PC-9 (cell line): ENCODE measurements around the gene FTO. TPM values are rescaled to one million over a fixed set of nuclear protein-coding genes. Genes with fewer than 3 reads are reported as not detected.

Source experiments
- BruUV-seq: library from RNA; stranded (reverse); fragments of 400-500 nt; replicated peaks from 2 replicates; lab custom pipeline; 2021; lab: Mats Ljungman, UMichigan
- CTCF ChIA-PET: fragments of 300-600 bp; sonication (Branson Sonifier 250); formaldehyde crosslinking; loops from one replicate; lab custom pipeline; 2022; ENCODE audit warnings: antibody characterized with exemption; lab: Charles Lee
- POLR2A ChIA-PET: fragments of 300-600 bp; sonication (Branson Sonifier 250); formaldehyde crosslinking; loops from one replicate; lab custom pipeline; 2022; ENCODE audit warnings: antibody characterized with exemption; ENCODE audit not compliant: unreplicated experiment; lab: Charles Lee
- DNase-seq, 2 experiments: peaks; one replicate each; pipeline versions ENCODE4 v3.0.0 to v3.0.0-alpha.2; 2015 to 2022; ENCODE audit warnings: mixed read lengths in 1 of 2
- H2AFZ ChIP-seq: fragments of 200-600 bp; sonication (generic); 2 replicates; pipeline ENCODE4 v1.8.1; 2017; ENCODE audit warnings: antibody characterized with exemption
- H3F3A ChIP-seq: fragments of 200-600 bp; sonication (generic); 2 replicates; pipeline ENCODE4 v1.8.1; 2017; ENCODE audit warnings: antibody characterized with exemption, mild to moderate bottlenecking, low read depth; ENCODE audit not compliant: insufficient read depth
- H3K27ac ChIP-seq: fragments of 200-600 bp; sonication (generic); 2 replicates; pipeline ENCODE4 v1.6.1; 2016; ENCODE audit warnings: mixed run types
- H3K27me3 ChIP-seq: fragments of 200-600 bp; sonication (generic); 2 replicates; pipeline ENCODE4 v1.6.1; 2016; ENCODE audit warnings: low read depth, mixed run types; ENCODE audit not compliant: insufficient read depth
- H3K36me3 ChIP-seq: fragments of 200-600 bp; sonication (generic); 2 replicates; pipeline ENCODE4 v1.6.1; 2016; ENCODE audit warnings: low read depth, mixed run types
- H3K4me1 ChIP-seq: fragments of 200-600 bp; sonication (generic); replicated peaks from 2 replicates; pipeline ENCODE4 v1.6.1; 2016; ENCODE audit warnings: mixed run types; ENCODE audit not compliant: insufficient read depth
- H3K4me2 ChIP-seq: fragments of 200-600 bp; sonication (generic); 2 replicates; pipeline ENCODE4 v1.6.1; 2017; ENCODE audit warnings: mixed run types
- H3K4me3 ChIP-seq: fragments of 200-600 bp; sonication (generic); 2 replicates; pipeline ENCODE4 v1.6.1; 2016; ENCODE audit warnings: mixed run types
- H3K79me2 ChIP-seq: fragments of 200-600 bp; sonication (generic); 2 replicates; pipeline ENCODE4 v1.6.1; 2017; ENCODE audit warnings: low read depth, mixed run types
- H3K9me2 ChIP-seq: fragments of 200-600 bp; sonication (generic); 2 replicates; pipeline ENCODE4 v1.8.1; 2017; ENCODE audit warnings: mild to moderate bottlenecking; ENCODE audit not compliant: insufficient read depth
- H3K9me3 ChIP-seq: fragments of 200-600 bp; sonication (generic); 2 replicates; pipeline ENCODE4 v1.8.1; 2016; ENCODE audit warnings: low read depth; ENCODE audit not compliant: insufficient read depth
- H4K20me1 ChIP-seq: fragments of 200-600 bp; sonication (generic); 2 replicates; pipeline ENCODE4 v1.8.1; 2017; ENCODE audit not compliant: insufficient read depth
- EZH2 ChIP-seq: fragments of 200-600 bp; sonication (generic); IDR thresholded peaks from 2 replicates; pipeline ENCODE4 v1.8.0; 2017; ENCODE audit warnings: antibody characterized with exemption, low read depth
- intact Hi-C: fragments of 100-400 bp; cut with micrococcal nuclease; formaldehyde crosslinking; loops from one replicate; pipeline ENCODE4 v1.10.0; 2022; ENCODE audit not compliant: unreplicated experiment
- total RNA-seq: library from RNA; stranded (reverse); gene quantifications from 2 replicates; pipeline ENCODE4 v1.2.3, GENCODE V29; 2021
- TF ChIP-seq, protein P1 (sequence below): fragments of 200-600 bp; sonication (generic); conservative IDR thresholded peaks from 2 replicates; pipeline ENCODE4 v1.6.1; 2017; ENCODE audit warnings: mixed run types, antibody characterized with exemption, mild to moderate bottlenecking, moderate library complexity

The FTO gene
- total RNA-seq, 1 experiment from 2014 or later: 58.1 TPM

DNA sequence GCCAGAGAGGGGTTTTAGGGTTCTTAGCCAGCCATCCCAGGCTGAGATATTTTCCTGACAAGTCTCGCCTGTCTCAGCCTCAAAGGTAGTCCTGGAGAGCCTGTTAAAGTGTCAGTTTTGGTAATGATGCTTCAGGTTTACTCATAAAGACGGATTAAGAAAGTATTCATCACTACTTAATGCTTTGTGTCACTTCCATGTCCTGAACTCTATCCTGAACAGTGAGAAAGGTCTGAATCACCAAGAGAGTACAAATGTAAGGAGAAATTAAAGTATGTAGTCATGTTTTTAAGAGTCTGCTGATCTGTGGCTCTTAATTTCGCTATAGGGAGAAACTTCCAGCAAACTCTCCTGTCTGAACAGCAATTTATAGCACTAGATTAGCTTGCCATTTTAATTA is 14.3 kb upstream of the FTO start:
- H3K27me3 ChIP-seq: no peaks in the 10 kb centered on the region
- TF ChIP-seq EZH2: no peak
- TF ChIP-seq, protein P1, sequence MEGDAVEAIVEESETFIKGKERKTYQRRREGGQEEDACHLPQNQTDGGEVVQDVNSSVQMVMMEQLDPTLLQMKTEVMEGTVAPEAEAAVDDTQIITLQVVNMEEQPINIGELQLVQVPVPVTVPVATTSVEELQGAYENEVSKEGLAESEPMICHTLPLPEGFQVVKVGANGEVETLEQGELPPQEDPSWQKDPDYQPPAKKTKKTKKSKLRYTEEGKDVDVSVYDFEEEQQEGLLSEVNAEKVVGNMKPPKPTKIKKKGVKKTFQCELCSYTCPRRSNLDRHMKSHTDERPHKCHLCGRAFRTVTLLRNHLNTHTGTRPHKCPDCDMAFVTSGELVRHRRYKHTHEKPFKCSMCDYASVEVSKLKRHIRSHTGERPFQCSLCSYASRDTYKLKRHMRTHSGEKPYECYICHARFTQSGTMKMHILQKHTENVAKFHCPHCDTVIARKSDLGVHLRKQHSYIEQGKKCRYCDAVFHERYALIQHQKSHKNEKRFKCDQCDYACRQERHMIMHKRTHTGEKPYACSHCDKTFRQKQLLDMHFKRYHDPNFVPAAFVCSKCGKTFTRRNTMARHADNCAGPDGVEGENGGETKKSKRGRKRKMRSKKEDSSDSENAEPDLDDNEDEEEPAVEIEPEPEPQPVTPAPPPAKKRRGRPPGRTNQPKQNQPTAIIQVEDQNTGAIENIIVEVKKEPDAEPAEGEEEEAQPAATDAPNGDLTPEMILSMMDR: no peak
- H3K4me2 ChIP-seq: no peak overlapping the region
- H3K4me1 ChIP-seq: no peaks in the 10 kb centered on the region
- H3F3A ChIP-seq: no peaks in the 10 kb centered on the region
- DNase-seq: no peak
- no peaks in the 10 kb centered on the region for H3K36me3 ChIP-seq
- intact Hi-C loops: no loop called here
- BruUV-seq: no TSS peak
- no peak overlapping the region for H2AFZ ChIP-seq
- ChIA-PET POLR2A (no interaction called here), CTCF (no interaction called here)
- no peak overlapping the region for H3K27ac ChIP-seq
- H3K79me2 ChIP-seq: no peaks in the 10 kb centered on the region
- no peaks in the 10 kb centered on the region for H4K20me1 ChIP-seq
- no peak overlapping the region for H3K4me3 ChIP-seq
- no peaks in the 10 kb centered on the region for H3K9me2 ChIP-seq
- no peaks in the 10 kb centered on the region for H3K9me3 ChIP-seq

DNA sequence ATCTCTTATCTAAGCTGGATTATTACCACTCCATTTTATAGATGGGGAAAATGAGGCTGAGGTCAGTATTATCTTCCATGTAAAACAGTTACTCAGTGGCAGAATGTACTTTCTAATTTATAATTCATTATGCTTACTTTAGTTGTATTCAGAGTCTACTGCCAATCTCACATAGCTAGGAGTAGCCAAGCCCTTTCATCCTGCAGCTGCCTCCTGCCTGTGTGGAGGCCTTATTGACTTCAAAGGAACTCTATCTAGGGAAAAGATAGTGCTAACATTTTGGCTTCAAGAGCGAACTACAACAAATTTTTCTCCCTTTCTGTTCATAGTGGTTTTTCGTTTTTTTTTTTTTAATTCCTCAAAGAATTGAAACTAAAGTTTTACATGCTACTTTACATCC is 13.2 kb upstream of the FTO start:
- H2AFZ ChIP-seq: no peak overlapping the region
- TF ChIP-seq, protein P1: no peak
- no peak for TF ChIP-seq EZH2
- ChIA-PET POLR2A (no interaction called here), CTCF (interaction anchor here (0.7 kb wide), 1 partner anchor 9 kb away, joined by 3 read pairs; no protein-coding TSS in a partner anchor)
- no peaks in the 10 kb centered on the region for H3K27me3 ChIP-seq
- BruUV-seq: no TSS peak
- H3K79me2 ChIP-seq: no peaks in the 10 kb centered on the region
- H3K9me3 ChIP-seq: no peaks in the 10 kb centered on the region
- no peaks in the 10 kb centered on the region for H4K20me1 ChIP-seq
- H3F3A ChIP-seq: no peaks in the 10 kb centered on the region
- no peak overlapping the region for H3K4me2 ChIP-seq
- no peak for DNase-seq
- H3K9me2 ChIP-seq: no peaks in the 10 kb centered on the region
- no peak overlapping the region for H3K27ac ChIP-seq
- intact Hi-C loops: no loop called here
- no peaks in the 10 kb centered on the region for H3K4me1 ChIP-seq
- H3K4me3 ChIP-seq: no peak overlapping the region
- H3K36me3 ChIP-seq: no peaks in the 10 kb centered on the region

DNA sequence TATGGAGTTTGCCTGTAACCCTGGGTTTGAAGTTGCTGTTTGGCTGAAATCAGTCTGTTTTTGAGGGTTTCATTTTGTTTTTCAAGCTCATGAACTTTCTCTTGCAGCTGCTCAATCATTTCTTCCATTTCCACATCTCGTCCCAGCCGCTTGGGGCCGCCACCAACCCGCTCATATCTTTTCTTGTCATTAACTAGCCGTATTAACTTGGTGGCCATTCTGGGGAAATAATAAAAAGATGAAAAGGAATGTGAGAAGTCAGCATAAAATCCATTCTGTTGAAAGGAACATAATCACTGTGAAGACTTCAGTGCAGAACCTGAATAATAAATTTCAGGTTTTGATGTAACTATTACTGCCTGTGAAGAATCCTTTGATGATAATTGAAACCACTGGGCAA is 11.8 kb upstream of the FTO start:
- POLR2A ChIA-PET: no interaction called here
- intact Hi-C loops: no loop called here
- no TSS peak for BruUV-seq

More for the DNA sequence above, 11.8 kb upstream of the FTO start:
- Histone ChIP-seq H3K36me3 (no peaks in the 10 kb centered on the region), H3K79me2 (no peaks in the 10 kb centered on the region), H3K4me1 (no peaks in the 10 kb centered on the region), H3K27me3 (no peaks in the 10 kb centered on the region), H4K20me1 (no peaks in the 10 kb centered on the region), H3K9me3 (no peaks in the 10 kb centered on the region), H3K9me2 (no peaks in the 10 kb centered on the region), H3K4me3 (no peak overlapping the region), H2AFZ (no peak overlapping the region), H3F3A (no peaks in the 10 kb centered on the region; the same call in 1 of the 2 replicates), H3K27ac (no peak overlapping the region), H3K4me2 (no peak overlapping the region)
- TF ChIP-seq EZH2: no peak
- TF ChIP-seq, protein P1: peak; percentile 61
- CTCF ChIA-PET: interaction anchor here (0.6 kb wide), 1 partner anchor 10 kb away, joined by 5 read pairs; no protein-coding TSS in a partner anchor
- peak; percentile 21 to 45 for DNase-seq
